Measurements from ENCODE around the gene ZNF32. TPM values are rescaled to one million over a fixed set of nuclear protein-coding genes. Genes with fewer than 3 reads are reported as not detected.

ZNF32 gene
- total and polyA plus RNA-seq, 2 experiments from 2014 or later, result 15.8 to 26.1 TPM

- TF ChIP-seq ZNF462 (CRISPR knock-in tag; IDR thresholded peaks at IDR 0.05) (no peak), ZNF114 (CRISPR knock-in tag; IDR thresholded peaks at IDR 0.05) (no peak), POLR2AphosphoS5 (IDR thresholded peaks at IDR 0.05; ENCODE audit: low read depth) (no peak), NANOG (IDR thresholded peaks at IDR 0.05; ENCODE audit: borderline replicate concordance) (no peak)
Observed at GRCh38 chr10:43694526-43694925, 45.8 kb upstream of the ZNF32 start (continued).

DNA sequence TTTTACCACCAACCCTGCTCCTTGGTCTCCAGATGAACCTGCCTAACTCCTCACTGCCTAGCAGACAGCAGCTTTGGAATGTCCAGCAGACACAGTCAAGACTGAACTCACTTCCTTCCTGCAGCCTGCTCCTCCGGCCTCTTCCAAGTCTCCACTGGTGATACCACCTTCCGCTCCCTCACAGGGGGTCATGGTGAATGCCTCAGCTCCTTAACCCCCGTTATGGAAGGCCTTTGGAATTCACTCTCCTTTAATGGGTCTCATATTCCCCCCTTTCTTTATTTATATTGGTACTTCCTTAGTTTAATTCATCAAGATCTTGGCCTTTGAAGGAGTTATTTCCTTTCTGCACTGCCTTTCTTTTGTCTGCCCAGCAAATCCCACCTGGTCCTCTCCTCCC lies 44.9 kb upstream of the ZNF32 start:
- H3K4me3 Mint-ChIP-seq, result no peak overlapping the region
- DNase-seq (ENCODE audit: low spot score) (no peak), ATAC-seq (no peak)
- TF ChIP-seq, protein P1, sequence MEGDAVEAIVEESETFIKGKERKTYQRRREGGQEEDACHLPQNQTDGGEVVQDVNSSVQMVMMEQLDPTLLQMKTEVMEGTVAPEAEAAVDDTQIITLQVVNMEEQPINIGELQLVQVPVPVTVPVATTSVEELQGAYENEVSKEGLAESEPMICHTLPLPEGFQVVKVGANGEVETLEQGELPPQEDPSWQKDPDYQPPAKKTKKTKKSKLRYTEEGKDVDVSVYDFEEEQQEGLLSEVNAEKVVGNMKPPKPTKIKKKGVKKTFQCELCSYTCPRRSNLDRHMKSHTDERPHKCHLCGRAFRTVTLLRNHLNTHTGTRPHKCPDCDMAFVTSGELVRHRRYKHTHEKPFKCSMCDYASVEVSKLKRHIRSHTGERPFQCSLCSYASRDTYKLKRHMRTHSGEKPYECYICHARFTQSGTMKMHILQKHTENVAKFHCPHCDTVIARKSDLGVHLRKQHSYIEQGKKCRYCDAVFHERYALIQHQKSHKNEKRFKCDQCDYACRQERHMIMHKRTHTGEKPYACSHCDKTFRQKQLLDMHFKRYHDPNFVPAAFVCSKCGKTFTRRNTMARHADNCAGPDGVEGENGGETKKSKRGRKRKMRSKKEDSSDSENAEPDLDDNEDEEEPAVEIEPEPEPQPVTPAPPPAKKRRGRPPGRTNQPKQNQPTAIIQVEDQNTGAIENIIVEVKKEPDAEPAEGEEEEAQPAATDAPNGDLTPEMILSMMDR (conservative IDR thresholded peaks at IDR 0.05; ENCODE audit: low read depth in 2 of 2), result no peak
- TF ChIP-seq JUNB (IDR thresholded peaks at IDR 0.05; ENCODE audit: unreplicated experiment) (no peak), EZH2 (IDR thresholded peaks at IDR 0.05; ENCODE audit: low read depth, unreplicated experiment) (no peak), ZNF462 (CRISPR knock-in tag; IDR thresholded peaks at IDR 0.05) (no peak), NANOG (IDR thresholded peaks at IDR 0.05; ENCODE audit: borderline replicate concordance) (no peak), EZH2phosphoT487 (IDR thresholded peaks at IDR 0.05; ENCODE audit: unreplicated experiment) (no peak)

More for the DNA sequence above, 44.9 kb upstream of the ZNF32 start:
- H3K36me3 ChIP-seq (ENCODE audit: insufficient read depth), result no peaks in the 10 kb centered on the region
- no peaks in the 10 kb centered on the region; the same call in 2 of the 3 replicates for H3K36me3 Mint-ChIP-seq (ENCODE audit: low read depth)
- no peaks in the 10 kb centered on the region for H4K20me1 ChIP-seq (replicated peaks; ENCODE audit: insufficient read depth)
- no peak overlapping the region for H2AFZ ChIP-seq
- no peaks in the 10 kb centered on the region for H3K9me2 ChIP-seq (ENCODE audit: insufficient read depth)
- no peak overlapping the region for H3K4me2 ChIP-seq
- no peak overlapping the region for H3K27ac ChIP-seq (ENCODE audit: low read depth)
- H3K79me2 ChIP-seq (replicated peaks; ENCODE audit: insufficient read depth), result no peaks in the 10 kb centered on the region
- H3K4me1 ChIP-seq (ENCODE audit: insufficient read depth), result no peaks in the 10 kb centered on the region
- H3K9me3 Mint-ChIP-seq, result no peaks in the 10 kb centered on the region; the same call in 1 of the 3 replicates
- no peak overlapping the region for H3K4me3 ChIP-seq
- peaks cover 29% of the 10 kb centered on the region for H3K27me3 ChIP-seq (ENCODE audit: insufficient read depth)
- peaks cover 26% of the 10 kb centered on the region for H3K27me3 Mint-ChIP-seq (ENCODE audit: insufficient read depth, low read depth, poor library complexity)
- no peaks in the 10 kb centered on the region; the same call in 2 of the 3 replicates for H3K4me1 Mint-ChIP-seq
- H3F3A ChIP-seq (replicated peaks; ENCODE audit: low read depth), result no peaks in the 10 kb centered on the region
- no peak overlapping the region for H3K27ac Mint-ChIP-seq
